RWPE1 (cell line): ENCODE results near the gene PPM1G.

ENCODE experiments used
- CTCF ChIA-PET: fragments of 350-600 bp; sonication (Branson Sonifier 250); formaldehyde crosslinking; extraction: SDS; loops from one replicate; lab custom pipeline; 2021; lab: Yijun Ruan, JAX
- POLR2A ChIA-PET: fragments of 400-600 bp; formaldehyde crosslinking; extraction: SDS; loops from one replicate; lab custom pipeline; 2020; ENCODE audit warnings: antibody characterized with exemption; ENCODE audit not compliant: low non-redundant PET; lab: Yijun Ruan, JAX
- DNase-seq: peaks from one replicate; pipeline ENCODE4 v3.0.0; 2012; ENCODE audit warnings: low spot score
- H3K27ac ChIP-seq: fragments of 450-650 bp; 2 replicates; pipeline ENCODE4 v1.5.1; 2017
- TF ChIP-seq, protein P1 (sequence below): fragments of 450-650 bp; conservative IDR thresholded peaks from 2 replicates; pipeline ENCODE4 v1.5.1; 2017; ENCODE audit warnings: low read depth, mild to moderate bottlenecking

PPM1G gene

DNA sequence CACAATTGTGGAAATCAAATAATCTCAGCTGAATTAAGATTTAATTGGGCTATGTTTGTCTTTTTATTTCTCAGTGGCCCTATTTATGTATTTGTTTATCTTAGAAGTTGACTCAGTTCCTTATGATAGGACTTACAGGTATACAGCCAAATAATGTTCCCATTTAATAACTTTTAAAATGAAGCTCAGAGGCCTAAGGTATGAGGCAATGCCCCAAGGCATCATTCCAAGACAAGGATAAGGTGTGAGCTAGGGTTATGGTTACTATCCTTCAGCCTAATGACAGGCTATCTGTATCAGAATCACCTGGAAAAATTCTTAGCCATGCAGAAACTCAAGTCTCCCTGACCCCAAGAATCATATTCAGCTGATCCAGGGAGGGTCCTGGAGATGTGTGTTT, 11.6 kb upstream of the PPM1G start:
- no peak overlapping the region for H3K27ac ChIP-seq
- CTCF ChIA-PET: interaction anchor here (0.6 kb wide), 1 partner anchor 27 kb away, joined by 3 read pairs; no protein-coding TSS in a partner anchor
- POLR2A ChIA-PET: interaction anchor here (0.5 to 0.6 kb wide), 2 partner anchors 112 to 128 kb away, joined by 3 to 5 read pairs; no protein-coding TSS in a partner anchor
- DNase-seq: no peak
- TF ChIP-seq, protein P1, sequence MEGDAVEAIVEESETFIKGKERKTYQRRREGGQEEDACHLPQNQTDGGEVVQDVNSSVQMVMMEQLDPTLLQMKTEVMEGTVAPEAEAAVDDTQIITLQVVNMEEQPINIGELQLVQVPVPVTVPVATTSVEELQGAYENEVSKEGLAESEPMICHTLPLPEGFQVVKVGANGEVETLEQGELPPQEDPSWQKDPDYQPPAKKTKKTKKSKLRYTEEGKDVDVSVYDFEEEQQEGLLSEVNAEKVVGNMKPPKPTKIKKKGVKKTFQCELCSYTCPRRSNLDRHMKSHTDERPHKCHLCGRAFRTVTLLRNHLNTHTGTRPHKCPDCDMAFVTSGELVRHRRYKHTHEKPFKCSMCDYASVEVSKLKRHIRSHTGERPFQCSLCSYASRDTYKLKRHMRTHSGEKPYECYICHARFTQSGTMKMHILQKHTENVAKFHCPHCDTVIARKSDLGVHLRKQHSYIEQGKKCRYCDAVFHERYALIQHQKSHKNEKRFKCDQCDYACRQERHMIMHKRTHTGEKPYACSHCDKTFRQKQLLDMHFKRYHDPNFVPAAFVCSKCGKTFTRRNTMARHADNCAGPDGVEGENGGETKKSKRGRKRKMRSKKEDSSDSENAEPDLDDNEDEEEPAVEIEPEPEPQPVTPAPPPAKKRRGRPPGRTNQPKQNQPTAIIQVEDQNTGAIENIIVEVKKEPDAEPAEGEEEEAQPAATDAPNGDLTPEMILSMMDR: no peak

DNA sequence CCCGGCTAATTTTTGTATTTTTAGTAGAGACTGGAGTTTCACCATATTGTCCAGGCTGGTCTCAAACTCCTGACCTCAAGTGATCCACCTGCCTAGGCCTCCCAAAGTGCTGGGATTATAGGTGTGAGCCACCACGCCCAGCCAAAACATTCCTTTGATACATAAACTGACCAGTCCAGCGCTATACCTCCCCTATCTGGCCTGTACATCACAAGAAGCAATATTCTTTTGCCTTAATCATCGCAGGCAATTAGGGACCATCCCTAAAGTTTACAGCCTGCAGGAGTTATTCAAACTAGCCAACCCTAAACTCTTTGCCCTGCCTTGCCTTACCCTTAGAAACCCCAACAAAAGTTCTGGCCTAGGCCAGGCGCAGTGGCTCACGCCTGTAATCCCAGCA, 6.8 kb upstream of the PPM1G start:
- ChIA-PET CTCF (no interaction called here), POLR2A (no interaction called here)
- H3K27ac ChIP-seq: no peak overlapping the region
- DNase-seq: no peak
- TF ChIP-seq, protein P1: no peak

DNA sequence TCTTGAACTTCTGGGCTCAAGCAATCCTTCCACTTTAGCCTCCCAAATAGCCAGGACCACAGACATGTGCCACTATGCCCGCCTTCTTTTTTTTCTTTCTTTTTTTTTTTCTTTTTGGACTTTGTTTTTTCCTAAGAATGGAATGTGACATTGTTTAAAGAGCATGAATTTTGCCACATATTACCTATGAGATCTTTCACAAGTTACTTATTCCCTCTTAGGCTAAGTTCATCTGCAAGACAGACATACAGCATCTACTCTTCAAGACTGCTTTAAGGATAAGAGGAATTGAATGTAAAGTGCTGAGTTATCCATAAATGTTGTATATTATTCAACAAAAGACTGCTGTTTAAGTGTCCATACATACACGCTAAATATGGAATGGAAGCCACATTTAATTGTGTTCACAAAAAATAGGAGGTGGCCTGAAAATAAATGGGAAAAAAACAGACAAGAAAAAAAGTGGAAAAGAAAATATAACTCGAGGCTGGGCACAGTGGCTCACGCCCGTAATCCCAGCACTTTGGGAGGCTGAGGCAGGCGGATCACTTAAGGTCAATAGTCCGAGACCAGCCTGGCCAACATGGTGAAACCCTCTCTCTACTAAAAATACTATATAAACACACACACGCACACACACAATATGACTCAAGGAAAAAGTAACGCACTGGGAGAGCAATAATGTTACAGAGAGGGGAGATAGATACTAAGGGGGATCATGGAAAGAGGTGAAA, 3.2 kb upstream of the PPM1G start:
- no peak overlapping the region for H3K27ac ChIP-seq
- CTCF ChIA-PET: no interaction called here
- TF ChIP-seq, protein P1: no peak
- DNase-seq: no peak
- POLR2A ChIA-PET: no interaction called here

DNA sequence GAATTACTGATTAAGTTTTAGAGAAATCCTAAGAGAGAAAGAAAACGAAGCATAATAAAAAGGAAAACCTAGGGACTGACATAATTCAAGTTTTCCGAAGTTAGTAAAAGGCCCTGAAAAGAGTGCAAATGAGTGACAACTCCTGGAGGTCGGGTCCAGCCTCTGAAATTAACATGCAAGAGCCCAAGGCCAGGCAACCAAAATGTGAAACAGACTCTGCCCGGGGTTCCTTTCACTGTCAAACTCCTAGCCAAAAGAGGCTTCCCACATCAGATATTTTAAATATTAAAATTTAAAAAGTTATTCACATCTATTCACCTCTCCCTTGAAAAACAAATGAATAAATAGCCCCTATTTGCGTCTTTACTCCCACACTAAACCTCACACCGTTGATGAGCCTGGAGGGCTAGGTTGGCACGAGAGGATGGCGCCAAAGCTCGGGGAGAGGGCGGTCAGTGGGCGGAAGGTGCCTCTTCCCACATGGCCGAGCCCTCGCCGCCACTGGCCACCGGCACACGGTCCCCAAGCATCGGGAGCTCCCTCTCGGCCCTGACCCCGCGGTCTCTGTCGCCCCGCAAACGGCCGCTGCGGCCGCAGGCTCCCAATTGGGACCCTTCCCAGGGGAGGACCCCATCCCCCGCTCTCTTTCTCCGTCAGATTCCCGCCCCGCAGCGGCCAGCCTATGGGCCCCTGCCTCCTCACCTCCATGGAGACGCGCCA, 630 bp downstream of the PPM1G start:
- TF ChIP-seq, protein P1: no peak
- DNase-seq: peak; percentile 35
- peak overlapping the region; percentile 88 for H3K27ac ChIP-seq
- POLR2A ChIA-PET: interaction anchor here (1.0 kb wide), 1 partner anchor 95 kb away, joined by 4 read pairs; no protein-coding TSS in a partner anchor
- CTCF ChIA-PET: interaction anchor here (0.6 to 2.9 kb wide), 2 partner anchors 21 to 31 kb away, joined by 4 to 19 read pairs; partner anchors contain the start of gene NRBP1

DNA sequence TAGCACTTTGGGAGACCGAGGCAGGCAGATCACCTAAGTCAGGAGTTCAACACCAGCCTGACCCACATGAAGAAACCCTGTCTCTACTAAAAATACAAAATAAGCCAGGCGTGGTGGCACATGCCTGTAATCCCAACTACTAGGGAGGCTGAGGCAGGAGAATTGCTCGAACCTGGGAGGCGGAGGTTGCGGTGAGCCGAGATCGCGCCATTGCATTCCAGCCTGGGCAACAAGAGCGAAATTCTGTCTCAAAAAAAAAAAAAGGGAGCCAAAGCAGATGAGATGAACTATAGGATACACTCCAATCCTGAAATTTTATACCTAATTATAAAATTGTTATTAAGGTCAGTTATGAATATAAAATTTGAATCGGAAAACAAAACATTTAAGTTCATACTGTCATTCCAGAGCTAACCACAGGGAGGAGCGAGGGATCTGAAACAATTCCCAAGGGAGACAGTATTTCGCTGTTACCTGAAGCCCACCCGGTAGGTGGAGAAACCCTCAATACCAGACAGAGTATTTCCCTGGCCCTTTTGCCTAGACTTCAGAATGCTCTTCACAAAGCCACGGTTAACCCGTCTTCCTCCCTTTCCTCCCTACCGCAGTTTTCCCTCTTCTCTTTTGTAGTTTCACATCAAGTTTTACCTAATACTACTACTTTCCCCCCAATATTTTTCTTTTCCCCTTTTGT, 1.4 kb downstream of the PPM1G start:
- POLR2A ChIA-PET: no interaction called here
- peak; percentile 52 for DNase-seq
- TF ChIP-seq, protein P1: peak; percentile 73
- H3K27ac ChIP-seq: 0 out of 2 replicates have a peak overlapping the region, but pooled peaks have one; percentile 13
- CTCF ChIA-PET: interaction anchor here (0.9 to 2.9 kb wide), 2 partner anchors 22 kb away, joined by 4 to 19 read pairs; partner anchors contain the start of gene NRBP1
